Mesenchymal stem cell (in vitro differentiated cells and primary cell): Measurements from ENCODE around the gene MICAL2.

Experiments used
- DNase-seq: peaks from one replicate; pipeline ENCODE4 v3.0.0-alpha.2; 2013
- H2AFZ ChIP-seq: one replicate; pipeline ENCODE4 v1.6.1; 2013; ENCODE audit warnings: low read depth, mild to moderate bottlenecking, control low read depth, inconsistent platforms, low read length, moderate library complexity
- H2AK5ac ChIP-seq: 2 replicates; pipeline ENCODE4 v1.6.1; 2013; ENCODE audit warnings: low read length, moderate library complexity, mild to moderate bottlenecking, inconsistent platforms; ENCODE audit not compliant: severe bottlenecking
- H2BK120ac ChIP-seq: one replicate; pipeline ENCODE4 v1.6.1; 2013; ENCODE audit warnings: low read depth, mild to moderate bottlenecking, inconsistent platforms, low read length, moderate library complexity
- H2BK12ac ChIP-seq, 2 experiments: one replicate each; pipeline ENCODE4 v1.6.1; 2013; ENCODE audit warnings: inconsistent platforms in 2 of 2, low read length in 2 of 2, mild to moderate bottlenecking in 2 of 2, moderate library complexity in 2 of 2, control low read depth in 1 of 2
- H2BK15ac ChIP-seq: one replicate; pipeline ENCODE4 v1.6.1; 2013; ENCODE audit warnings: mild to moderate bottlenecking, low read depth, inconsistent platforms; ENCODE audit not compliant: poor library complexity, severe bottlenecking
- H2BK5ac ChIP-seq: 2 replicates; pipeline ENCODE4 v1.6.1; 2013; ENCODE audit warnings: low read depth, mild to moderate bottlenecking, low read length, control low read depth, inconsistent platforms; ENCODE audit not compliant: poor library complexity, severe bottlenecking
- H3K14ac ChIP-seq, 2 experiments: one replicate each; pipeline ENCODE4 v1.6.1; 2013; ENCODE audit warnings: inconsistent platforms in 2 of 2, low read length in 2 of 2, control low read depth in 1 of 2, mild to moderate bottlenecking in 1 of 2, moderate library complexity in 1 of 2
- H3K18ac ChIP-seq, 2 experiments: one replicate each; pipeline ENCODE4 v1.6.1; 2013; ENCODE audit warnings: inconsistent platforms in 2 of 2, low read length in 2 of 2, control low read depth in 1 of 2, low read depth in 1 of 2, mild to moderate bottlenecking in 1 of 2
- H3K23ac ChIP-seq, 2 experiments: one replicate each; pipeline ENCODE4 v1.6.1; 2013; ENCODE audit warnings: inconsistent platforms in 2 of 2, low read length in 2 of 2, mild to moderate bottlenecking in 2 of 2, moderate library complexity in 2 of 2, control low read depth in 1 of 2
- H3K27ac ChIP-seq: 2 replicates; pipeline ENCODE4 v1.5.1; 2013; ENCODE audit warnings: mild to moderate bottlenecking, moderate library complexity, low read length, control low read depth, inconsistent platforms; ENCODE audit not compliant: poor library complexity, severe bottlenecking
- H3K27me3 ChIP-seq, 2 experiments: 2 replicates each; pipeline versions ENCODE4 v1.6.1 to v1.7.0; 2013; ENCODE audit warnings: low read length in 2 of 2, mild to moderate bottlenecking in 2 of 2, moderate library complexity in 2 of 2, control low read depth in 1 of 2, inconsistent platforms in 1 of 2; ENCODE audit not compliant: control insufficient read depth in 1 of 2, insufficient read depth in 1 of 2
- H3K36me3 ChIP-seq, 2 experiments: 2 replicates each; pipeline versions ENCODE4 v1.6.1 to v1.7.0; 2013; ENCODE audit warnings: low read length in 2 of 2, control low read depth in 1 of 2, inconsistent platforms in 1 of 2, low read depth in 1 of 2, mild to moderate bottlenecking in 1 of 2; ENCODE audit not compliant: insufficient read depth in 2 of 2, control insufficient read depth in 1 of 2
- H3K4ac ChIP-seq, 2 experiments: one replicate each; pipeline ENCODE4 v1.6.1; 2013; ENCODE audit warnings: inconsistent platforms in 2 of 2, low read length in 2 of 2, mild to moderate bottlenecking in 2 of 2, moderate library complexity in 2 of 2, control low read depth in 1 of 2, low read depth in 1 of 2
- H3K4me1 ChIP-seq: 2 replicates; pipeline ENCODE4 v1.6.1; 2013; ENCODE audit warnings: low read depth, low read length, control low read depth; ENCODE audit not compliant: control insufficient read depth, insufficient read depth
- H3K4me2 ChIP-seq: 2 replicates; pipeline ENCODE4 v1.6.1; 2013; ENCODE audit warnings: low read length, mild to moderate bottlenecking, inconsistent platforms; ENCODE audit not compliant: poor library complexity, severe bottlenecking
- H3K4me3 ChIP-seq, 2 experiments: 2 replicates each; pipeline versions ENCODE4 v1.5.1 to v1.7.0; 2013; ENCODE audit warnings: low read length in 2 of 2, mild to moderate bottlenecking in 2 of 2, control low read depth in 1 of 2, low read depth in 1 of 2; ENCODE audit not compliant: insufficient read depth in 1 of 2
- H3K79me1 ChIP-seq: replicated peaks from 2 replicates; pipeline ENCODE4 v1.6.1; 2013; ENCODE audit warnings: mild to moderate bottlenecking, control low read depth, low read length, inconsistent platforms; ENCODE audit not compliant: poor library complexity, severe bottlenecking
- H3K9ac ChIP-seq: 2 replicates; pipeline ENCODE4 v1.7.0; 2013; ENCODE audit warnings: mild to moderate bottlenecking, low read length, moderate library complexity
- H3K9me3 ChIP-seq: 2 replicates; pipeline ENCODE4 v1.7.0; 2013; ENCODE audit warnings: mild to moderate bottlenecking, low read length; ENCODE audit not compliant: control insufficient read depth
- H4K8ac ChIP-seq: one replicate; pipeline ENCODE4 v1.6.1; 2013; ENCODE audit warnings: inconsistent platforms, mild to moderate bottlenecking, low read length, moderate library complexity
- H4K91ac ChIP-seq: one replicate; pipeline ENCODE4 v1.6.1; 2013; ENCODE audit warnings: mild to moderate bottlenecking, low read length, inconsistent platforms
- WGBS: methylation state at CpG from one replicate; pipeline ENCODE4 v1.1.7; 2013; ENCODE audit warnings: mixed read lengths; 5-methylcytosine and 5-hydroxymethylcytosine counted together

Gene MICAL2

GRCh38 chr11:12177739-12178338 is 67.4 kb downstream of the MICAL2 start:
- Histone ChIP-seq H3K27ac (peak overlapping the region; percentile 38), H3K18ac (peak overlapping the region in 1 of 2 experiments; percentile 37), H4K8ac (no peak overlapping the region), H3K4me2 (no peak overlapping the region), H2BK5ac (no peak overlapping the region), H2BK12ac (no peak overlapping the region), H3K4me1 (peaks cover 17% of the 10 kb centered on the region), H4K91ac (peak overlapping the region; percentile 5), H3K36me3 (peaks cover 0 to 12% of the 10 kb centered on the region in 2 experiments), H3K14ac (no peak overlapping the region), H3K79me1 (peaks cover 9% of the 10 kb centered on the region), H3K9me3 (no peaks in the 10 kb centered on the region), H3K27me3 (no peaks in the 10 kb centered on the region), H2BK15ac (no peak overlapping the region), H2AFZ (no peak overlapping the region), H2BK120ac (no peak overlapping the region), H3K23ac (no peak overlapping the region), H3K4ac (peak overlapping the region in 1 of 2 experiments; percentile 71), H2AK5ac (peak overlapping the region; percentile 85), H3K4me3 (no peak overlapping the region), H3K9ac (peak overlapping the region; percentile 58)
- 86% methylated on average over 1 of the region's 3 CpGs for WGBS
- peak; percentile 50 for DNase-seq

- H2AFZ ChIP-seq, result no peak overlapping the region
- H3K14ac ChIP-seq, result no peak overlapping the region
- H3K9ac ChIP-seq, result no peak overlapping the region
- H3K79me1 ChIP-seq, result peaks cover 9% of the 10 kb centered on the region
- peak overlapping the region; percentile 9 to 81 for H2BK12ac ChIP-seq
- H3K4me1 ChIP-seq, result peaks cover 25% of the 10 kb centered on the region
- H3K23ac ChIP-seq, result no peak overlapping the region
- H2BK5ac ChIP-seq, result no peak overlapping the region
- H3K18ac ChIP-seq, result peak overlapping the region; percentile 5 to 71
- no peak overlapping the region for H3K4me3 ChIP-seq
- H4K8ac ChIP-seq, result peak overlapping the region; percentile 19
- H3K4me2 ChIP-seq, result no peak overlapping the region
- peak overlapping the region; percentile 3 to 53 for H3K4ac ChIP-seq
- no peaks in the 10 kb centered on the region for H3K27me3 ChIP-seq
- no peak overlapping the region for H2BK120ac ChIP-seq
- peak overlapping the region; percentile 81 for H2AK5ac ChIP-seq
- H3K9me3 ChIP-seq, result no peaks in the 10 kb centered on the region
- H3K36me3 ChIP-seq, result peaks cover 0 to 12% of the 10 kb centered on the region in 2 experiments
- no peak for DNase-seq
- peak overlapping the region; percentile 73 for H4K91ac ChIP-seq
- H3K27ac ChIP-seq, result peak overlapping the region; percentile 80
- H2BK15ac ChIP-seq, result peak overlapping the region; percentile 39
- 90% methylated on average over 5 of the region's 5 CpGs for WGBS
Measured at GRCh38 chr11:12179019-12179418, 68.6 kb downstream of the MICAL2 start.

- H3K9ac ChIP-seq, result peak overlapping the region; percentile 26
- H3K4ac ChIP-seq, result peak overlapping the region; percentile 12 to 35
- 82% methylated on average over 4 of the region's 4 CpGs for WGBS
- no peak overlapping the region for H2AFZ ChIP-seq
- peaks cover 9% of the 10 kb centered on the region for H3K79me1 ChIP-seq
- H3K27me3 ChIP-seq, result no peaks in the 10 kb centered on the region
- DNase-seq, result no peak
- H3K23ac ChIP-seq, result no peak overlapping the region
- H2BK12ac ChIP-seq, result peak overlapping the region in 1 of 2 experiments; percentile 63
- no peak overlapping the region for H3K4me3 ChIP-seq
- H3K4me1 ChIP-seq, result peaks cover 28% of the 10 kb centered on the region
- peak overlapping the region; percentile 39 for H2BK15ac ChIP-seq
- H3K27ac ChIP-seq, result peak overlapping the region; percentile 80
- H3K18ac ChIP-seq, result peak overlapping the region in 1 of 2 experiments; percentile 25
- H4K8ac ChIP-seq, result peak overlapping the region; percentile 73
- H2AK5ac ChIP-seq, result peak overlapping the region; percentile 81
- H2BK120ac ChIP-seq, result no peak overlapping the region
- H2BK5ac ChIP-seq, result peak overlapping the region; percentile 69
- no peaks in the 10 kb centered on the region for H3K9me3 ChIP-seq
- H3K36me3 ChIP-seq, result peaks cover 0 to 12% of the 10 kb centered on the region in 2 experiments
- H3K14ac ChIP-seq, result no peak overlapping the region
- H3K4me2 ChIP-seq, result no peak overlapping the region
- H4K91ac ChIP-seq, result no peak overlapping the region
Measured at GRCh38 chr11:12179531-12179930, 69.1 kb downstream of the MICAL2 start.

GRCh38 chr11:12180257-12181205 is 70.1 kb downstream of the MICAL2 start:
- no peak overlapping the region for H3K4me3 ChIP-seq
- no peaks in the 10 kb centered on the region for H3K27me3 ChIP-seq
- H2BK12ac ChIP-seq, result peak overlapping the region in 1 of 2 experiments; percentile 92
- H2BK5ac ChIP-seq, result no peak overlapping the region
- peaks cover 0 to 7% of the 10 kb centered on the region in 2 experiments for H3K36me3 ChIP-seq
- no peaks in the 10 kb centered on the region for H3K9me3 ChIP-seq
- no peak overlapping the region for H3K9ac ChIP-seq
- peaks cover 10% of the 10 kb centered on the region for H3K79me1 ChIP-seq
- H2AK5ac ChIP-seq, result peak overlapping the region; percentile 81
- no peak overlapping the region for H3K14ac ChIP-seq
- H2AFZ ChIP-seq, result no peak overlapping the region
- H4K8ac ChIP-seq, result no peak overlapping the region
- no peak overlapping the region for H3K18ac ChIP-seq
- DNase-seq, result no peak
- H2BK15ac ChIP-seq, result no peak overlapping the region
- H3K4me1 ChIP-seq, result peaks cover 34% of the 10 kb centered on the region
- 54% methylated on average over 6 of the region's 8 CpGs for whole genome bisulfite sequencing
- no peak overlapping the region for H2BK120ac ChIP-seq
- H3K4ac ChIP-seq, result peak overlapping the region in 1 of 2 experiments; percentile 57
- H4K91ac ChIP-seq, result no peak overlapping the region
- peak overlapping the region; percentile 83 for H3K27ac ChIP-seq
- no peak overlapping the region for H3K23ac ChIP-seq
- H3K4me2 ChIP-seq, result no peak overlapping the region
